Ishikawa (cell line): ENCODE measurements around the gene FMN2.

ENCODE experiments used
- MAX ChIP-seq: IDR thresholded peaks from 2 replicates; pipeline ENCODE4 v1.6.1; 2012
- REST ChIP-seq: IDR thresholded peaks from 2 replicates; pipeline ENCODE4 v1.6.1; 2012; ENCODE audit warnings: low read depth, mild to moderate bottlenecking

- TF ChIP-seq REST (no peak), MAX (no peak)
Measured at GRCh38 chr1:240474133-240474614, 382.5 kb downstream of the FMN2 start.
